DMS53 treated with DMSO at 0.1 percent for 48 hours (cell line): ENCODE results near the gene PLEKHG4B.
"Not testable (repeated sequence)": the region's sequence is repeated elsewhere in the genome, so short reads cannot be mapped to it uniquely, and the experiment has no call there.

Source experiments
- DNase-seq: peaks from one replicate; lab custom pipeline; 2025; ENCODE audit not compliant: unreplicated experiment; lab: John Stamatoyannopoulos, UW

Gene PLEKHG4B

DNA sequence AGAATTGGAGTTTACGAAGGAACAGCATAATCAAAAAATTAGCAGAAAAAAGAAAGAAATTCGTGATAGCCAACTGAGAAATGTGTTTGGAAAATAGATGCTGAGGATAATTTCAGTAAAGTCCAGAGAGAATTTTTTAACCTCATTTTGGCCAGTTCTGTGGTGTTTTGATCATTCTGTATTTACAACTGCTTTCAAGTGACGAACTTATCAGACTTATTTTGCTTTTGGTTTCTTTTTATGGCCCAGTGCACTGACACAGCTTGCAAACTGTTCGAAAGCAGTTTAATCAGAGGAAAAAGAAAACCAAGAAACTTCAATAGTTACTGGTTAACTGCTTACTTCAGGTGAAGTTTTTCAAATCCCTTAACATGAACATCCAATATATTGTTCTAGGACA is 128.0 kb downstream of the PLEKHG4B start:
- DNase-seq, result no peak

DNA sequence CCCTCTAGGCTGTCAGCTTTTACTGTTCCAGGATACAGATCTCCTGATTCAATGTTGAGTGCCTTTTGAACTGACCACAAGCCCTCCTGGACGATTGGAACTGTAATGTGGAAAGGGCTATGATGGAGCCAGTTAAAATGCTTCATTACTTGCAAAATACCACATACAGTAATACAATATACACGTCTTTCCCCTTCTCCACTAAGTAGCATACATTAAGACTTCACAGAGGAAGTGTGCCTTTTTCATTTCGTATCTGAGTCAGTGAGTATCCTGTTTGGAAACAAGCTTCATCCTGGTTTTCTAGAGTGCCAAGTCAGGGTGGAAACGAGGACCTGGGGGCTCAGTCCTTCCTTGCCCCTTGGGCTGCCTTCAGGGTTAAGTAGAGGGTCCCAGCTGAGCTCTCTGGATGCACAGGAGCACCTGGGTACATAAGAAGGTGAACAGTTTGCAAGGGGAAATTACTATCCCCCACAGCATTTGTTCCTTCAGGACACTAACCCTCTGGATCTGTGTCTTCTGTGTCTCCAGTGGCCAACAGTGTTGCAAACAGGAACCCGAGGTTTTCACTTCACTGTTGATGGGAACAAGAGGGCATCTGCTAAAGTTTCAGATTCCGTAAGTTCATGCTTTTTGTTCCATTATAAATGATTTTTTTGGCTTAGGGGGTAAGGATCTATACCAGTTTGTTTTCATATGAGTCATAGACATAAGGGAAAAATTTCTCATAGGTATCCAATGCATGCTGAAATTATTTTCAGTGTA is 131.2 kb downstream of the PLEKHG4B start:
- DNase-seq, result not testable (repeated sequence)

DNA sequence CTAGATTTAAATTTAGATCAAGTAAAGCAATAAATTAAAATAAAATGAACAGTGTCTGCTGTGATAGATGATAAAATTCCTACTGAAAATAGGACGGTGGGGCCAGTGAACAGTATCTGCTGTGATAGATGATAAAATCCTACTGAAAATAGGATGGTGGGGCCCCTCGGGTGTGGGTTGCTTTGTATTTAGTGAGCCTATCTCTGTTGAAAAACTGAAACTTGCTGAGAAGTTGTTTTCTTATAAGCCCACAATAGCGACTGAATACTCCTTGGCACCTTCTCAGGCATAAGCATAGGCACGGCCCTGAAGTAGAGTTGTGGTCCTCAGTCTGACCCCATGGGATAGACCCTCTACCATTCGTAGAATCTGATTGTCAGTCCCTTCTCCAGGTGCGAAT is 131.8 kb downstream of the PLEKHG4B start:
- DNase-seq, result no peak

DNA sequence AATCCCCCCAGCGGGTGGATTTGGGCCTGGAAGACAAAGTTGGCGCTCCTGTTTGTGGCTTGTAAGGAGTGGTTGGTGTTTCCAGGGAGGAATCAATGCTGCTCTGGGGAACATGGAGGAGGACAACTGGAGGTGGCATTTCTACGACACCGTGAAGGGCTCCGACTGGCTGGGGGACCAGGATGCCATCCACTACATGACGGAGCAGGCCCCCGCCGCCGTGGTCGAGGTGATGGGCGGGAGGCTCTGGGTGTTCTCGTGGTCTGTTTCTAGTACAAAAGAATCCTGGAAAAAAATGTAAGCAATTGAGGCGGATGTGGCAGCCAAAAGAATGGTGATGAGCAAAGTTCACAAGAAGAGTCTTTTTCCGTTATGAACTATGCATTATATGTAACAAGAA is 133.4 kb downstream of the PLEKHG4B start:
- DNase-seq, result no peak

DNA sequence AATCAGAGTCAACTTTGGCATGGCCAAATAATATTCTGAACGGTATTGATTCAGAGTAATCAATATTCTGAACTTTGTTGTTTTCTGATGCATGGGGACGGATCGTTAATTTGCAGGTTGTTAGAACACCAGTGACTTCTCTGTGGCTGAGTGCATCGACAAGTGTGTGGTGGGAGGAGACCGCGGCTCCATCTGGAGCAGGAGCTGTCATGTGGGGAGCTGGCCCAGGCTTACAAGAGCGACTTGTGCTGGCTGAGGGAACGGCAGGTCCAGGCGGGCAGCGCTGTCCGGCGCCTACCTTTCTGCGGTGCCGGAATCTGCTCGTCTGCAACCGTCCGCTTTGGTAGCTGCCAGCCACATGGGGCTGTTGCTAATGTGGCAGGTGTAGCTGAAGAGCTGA is 135.4 kb downstream of the PLEKHG4B start:
- not testable (repeated sequence) for DNase-seq

DNA sequence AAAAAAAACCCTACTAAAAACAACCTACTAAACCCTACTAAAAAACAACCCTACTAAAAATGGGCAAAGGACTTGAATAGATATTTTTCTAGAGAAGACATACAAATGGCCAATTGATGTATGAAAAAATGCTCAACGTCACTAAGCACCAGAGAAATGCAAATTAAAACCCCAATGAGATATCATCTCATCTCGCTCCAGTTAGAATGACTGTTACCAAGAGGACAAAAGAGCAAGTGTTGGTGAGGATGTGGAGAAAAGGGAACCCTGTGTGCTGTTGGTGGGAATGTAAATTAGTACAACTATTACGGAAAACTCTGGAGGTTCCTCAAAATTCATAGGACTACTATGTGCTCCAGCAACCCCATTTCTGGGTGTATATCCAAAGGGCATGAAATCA is 136.9 kb downstream of the PLEKHG4B start:
- no peak for DNase-seq

DNA sequence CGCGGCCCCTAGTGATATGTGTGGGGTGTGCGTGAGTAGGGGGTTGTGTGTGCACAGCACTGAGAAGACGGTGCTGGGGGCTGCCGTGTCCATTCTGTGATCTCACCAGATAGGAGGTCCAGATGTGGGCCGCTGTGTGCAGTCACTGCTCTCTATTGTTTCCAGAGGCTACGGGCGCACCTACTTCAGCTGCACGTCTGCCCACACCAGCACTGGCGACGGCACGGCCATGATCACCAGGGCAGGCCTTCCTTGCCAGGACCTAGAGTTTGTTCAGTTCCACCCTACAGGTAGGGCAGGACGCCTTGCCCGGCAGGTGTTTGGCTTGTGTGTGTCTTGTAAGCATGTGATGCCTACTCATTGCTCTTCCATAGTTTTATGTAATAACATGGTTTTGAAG is 138.7 kb downstream of the PLEKHG4B start:
- no peak for DNase-seq

DNA sequence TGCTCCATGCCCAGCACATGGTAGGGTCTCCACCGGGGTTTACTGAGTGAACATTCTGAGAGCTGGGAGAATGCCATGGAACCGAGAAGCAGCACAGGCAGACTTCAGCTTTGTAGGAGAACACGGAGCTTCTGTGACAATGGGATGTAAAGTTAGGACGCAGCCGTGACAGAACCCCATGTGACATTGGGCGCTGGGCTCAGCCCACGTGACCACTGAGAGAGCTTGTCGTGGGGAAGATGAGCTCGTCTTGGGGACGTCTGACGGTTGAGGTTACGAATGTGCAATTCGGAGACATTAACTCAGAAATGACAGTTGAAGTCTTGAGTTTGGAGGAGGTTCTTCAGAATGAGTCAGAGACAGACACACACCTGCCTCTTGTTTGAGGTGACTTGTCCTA is 139.7 kb downstream of the PLEKHG4B start:
- DNase-seq, result no peak

DNA sequence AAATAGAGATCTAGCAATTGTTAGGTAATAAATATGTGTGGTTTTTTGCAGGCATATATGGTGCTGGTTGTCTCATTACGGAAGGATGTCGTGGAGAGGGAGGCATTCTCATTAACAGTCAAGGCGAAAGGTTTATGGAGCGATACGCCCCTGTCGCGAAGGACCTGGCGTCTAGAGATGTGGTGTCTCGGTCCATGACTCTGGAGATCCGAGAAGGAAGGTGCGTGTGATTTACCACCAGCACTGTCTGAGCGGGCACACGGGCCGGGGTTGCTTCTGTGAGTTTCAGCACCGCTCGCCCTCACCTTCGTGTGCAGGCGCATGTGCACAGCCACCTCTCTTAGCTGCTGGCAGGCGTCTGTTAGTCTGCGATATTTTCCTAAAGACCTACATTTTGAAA is 141.5 kb downstream of the PLEKHG4B start:
- DNase-seq, result not testable (repeated sequence)

DNA sequence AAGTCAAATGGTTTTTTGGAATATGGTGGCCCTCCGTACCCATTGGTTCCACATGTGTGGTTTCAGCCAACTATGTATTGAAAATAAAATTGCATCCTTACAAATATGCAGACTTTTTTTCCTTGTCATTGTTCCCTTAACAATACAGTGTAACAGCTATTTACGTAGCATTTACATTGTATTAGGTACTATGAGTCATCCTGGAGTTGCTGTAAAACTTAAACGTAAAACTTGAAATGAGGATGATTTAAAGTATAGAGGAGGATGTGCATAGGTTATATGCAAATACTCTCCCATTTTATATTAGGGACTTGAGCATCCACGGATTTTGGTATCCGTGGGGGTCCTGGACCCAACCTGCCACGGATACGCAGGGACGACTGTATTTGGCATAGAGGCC is 142.5 kb downstream of the PLEKHG4B start:
- DNase-seq, result no peak

DNA sequence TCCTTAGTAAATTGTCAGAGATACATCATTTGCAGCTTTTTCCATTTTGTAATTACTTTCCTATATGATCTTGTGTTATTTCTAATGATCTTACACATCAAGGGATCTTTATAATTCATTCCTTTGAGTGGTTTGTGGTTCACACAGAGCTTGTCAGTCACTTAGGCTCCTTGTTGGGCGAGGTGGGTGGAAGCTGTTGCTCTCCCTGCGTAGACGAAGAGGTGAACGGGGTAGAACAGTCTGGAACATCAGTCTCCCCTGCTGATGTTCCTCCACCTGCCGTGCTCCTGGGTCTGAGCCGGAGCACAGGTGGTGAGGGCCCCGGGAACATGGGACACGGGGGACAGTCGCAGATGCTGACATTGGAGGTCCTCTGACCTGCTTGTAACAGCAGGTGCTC is 143.6 kb downstream of the PLEKHG4B start:
- not testable (repeated sequence) for DNase-seq

DNA sequence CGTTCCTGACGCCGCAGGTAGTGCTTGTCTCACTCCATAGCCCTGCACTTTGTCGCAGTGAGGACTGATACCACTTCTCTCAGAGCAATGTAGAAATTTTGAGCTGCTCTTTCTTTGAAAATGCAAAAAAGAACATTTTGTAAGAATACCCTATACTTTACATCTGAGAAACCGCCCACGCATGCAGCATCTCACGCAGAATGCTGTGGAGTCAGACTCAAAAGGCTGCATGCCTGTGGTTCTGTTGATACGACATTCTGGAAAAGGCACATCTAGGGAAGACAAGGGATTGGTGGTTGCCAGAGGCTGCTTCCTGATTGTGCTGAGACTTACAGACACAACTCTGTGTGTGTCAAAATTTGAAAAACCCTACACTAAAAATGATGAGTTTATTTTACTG is 146.0 kb downstream of the PLEKHG4B start:
- not testable (repeated sequence) for DNase-seq
